NCI-H1417 treated with DMSO at 0.1 percent for 48 hours (cell line): Measurements from ENCODE around the gene VAV2.

Experiments
- DNase-seq: peaks from one replicate; lab custom pipeline; 2025; lab: John Stamatoyannopoulos, UW

Gene VAV2

GRCh38 chr9:133739408-133740280, 252.5 kb downstream of the VAV2 start:
- DNase-seq: no peak

- DNase-seq: no peak
These were observed 253.4 kb downstream of the VAV2 start for GRCh38 chr9:133738640-133739225.

- no peak for DNase-seq
These were observed 254.1 kb downstream of the VAV2 start, which contains the start of gene SARDH for GRCh38 chr9:133737774-133738639. TSS of gene SARDH (minus strand) at chr9:133738352. CDS start at chr9:133734173, 4,179 bp downstream.

GRCh38 chr9:133737071-133737773, 254.9 kb downstream of the VAV2 start:
- peak; percentile 27 for DNase-seq

GRCh38 chr9:133735931-133736330, 256.2 kb downstream of the VAV2 start:
- no peak for DNase-seq

GRCh38 chr9:133735415-133735775, 256.7 kb downstream of the VAV2 start:
- no peak for DNase-seq

GRCh38 chr9:133734590-133735414, 257.3 kb downstream of the VAV2 start:
- no peak for DNase-seq

- DNase-seq: no peak
These were observed 258.2 kb downstream of the VAV2 start for GRCh38 chr9:133733796-133734533.

- no peak for DNase-seq
These were observed 258.7 kb downstream of the VAV2 start for GRCh38 chr9:133733421-133733795.

- DNase-seq: no peak
These were observed 259.3 kb downstream of the VAV2 start for GRCh38 chr9:133732639-133733408.

- no peak for DNase-seq
These were observed 260.1 kb downstream of the VAV2 start for GRCh38 chr9:133731876-133732638.

- no peak for DNase-seq
These were observed 261.0 kb downstream of the VAV2 start for GRCh38 chr9:133730994-133731715.

- no peak for DNase-seq
These were observed 262.4 kb downstream of the VAV2 start for GRCh38 chr9:133729617-133730281.

- no peak for DNase-seq
These were observed 263.1 kb downstream of the VAV2 start for GRCh38 chr9:133728856-133729616.

GRCh38 chr9:133727876-133728441, 264.2 kb downstream of the VAV2 start:
- DNase-seq: no peak

GRCh38 chr9:133727277-133727875, 264.7 kb downstream of the VAV2 start:
- no peak for DNase-seq
